ENCODE data around the gene CERCAM.
A peak's percentile ranks its signal among the peaks of the same experiment; 100 is the strongest.

Gene CERCAM

GRCh38 chr9:128428644-128429512 is 8.2 kb downstream of the CERCAM start:
- no peak for TF ChIP-seq CTCF (IDR thresholded peaks at IDR 0.05; ENCODE audit: insufficient read depth, low read depth, low read length, missing control alignments)
- no peak overlapping the region for H3K4me3 ChIP-seq (ENCODE audit: low read depth, low read length)
- no peak for DNase-seq (ENCODE audit: low read depth)

- DNase-seq (ENCODE audit: low read depth): no peak
- H3K4me3 ChIP-seq (ENCODE audit: low read depth, low read length): no peak overlapping the region
- no peak for TF ChIP-seq CTCF (IDR thresholded peaks at IDR 0.05; ENCODE audit: insufficient read depth, low read depth, low read length, missing control alignments)
These were observed 8.9 kb downstream of the CERCAM start for GRCh38 chr9:128429513-128430086.

GRCh38 chr9:128431207-128431606 is 10.6 kb downstream of the CERCAM start:
- no peak overlapping the region for H3K4me3 ChIP-seq (ENCODE audit: low read depth, low read length)
- DNase-seq (ENCODE audit: low read depth): no peak
- no peak for TF ChIP-seq CTCF (IDR thresholded peaks at IDR 0.05; ENCODE audit: insufficient read depth, low read depth, low read length, missing control alignments)

- DNase-seq (ENCODE audit: low read depth): no peak
- no peak overlapping the region for H3K4me3 ChIP-seq (ENCODE audit: low read depth, low read length)
- no peak for TF ChIP-seq CTCF (IDR thresholded peaks at IDR 0.05; ENCODE audit: insufficient read depth, low read depth, low read length, missing control alignments)
These were observed 13.7 kb downstream of the CERCAM start for GRCh38 chr9:128434340-128434739.

- no peak overlapping the region for H3K4me3 ChIP-seq (ENCODE audit: low read depth, low read length)
- no peak for TF ChIP-seq CTCF (IDR thresholded peaks at IDR 0.05; ENCODE audit: insufficient read depth, low read depth, low read length, missing control alignments)
- no peak for DNase-seq (ENCODE audit: low read depth)
These were observed 15.0 kb downstream of the CERCAM start for GRCh38 chr9:128435611-128436010.

GRCh38 chr9:128438343-128439109 is 17.9 kb downstream of the CERCAM start:
- DNase-seq (ENCODE audit: low read depth): peak; percentile 77
- peak; percentile 97 for TF ChIP-seq CTCF (IDR thresholded peaks at IDR 0.05; ENCODE audit: insufficient read depth, low read depth, low read length, missing control alignments)
- no peak overlapping the region for H3K4me3 ChIP-seq (ENCODE audit: low read depth, low read length)
